Prostate gland (tissue), 2 donors: Measurements from ENCODE around the gene ALK. TPM values are rescaled to one million over a fixed set of nuclear protein-coding genes. Genes with fewer than 3 reads are reported as not detected.
A peak's percentile ranks its signal among the peaks of the same experiment; 100 is the strongest.

Experiments
- DNase-seq: peaks from one replicate; pipeline ENCODE4 v3.0.0-alpha.2; 2019; ENCODE audit warnings: low spot score
- H3K27ac ChIP-seq, 2 donors: fragments of 200-600 bp; sonication (generic); 2 replicates each; pipeline ENCODE4 v1.5.1; 2017 to 2019
- H3K27me3 ChIP-seq: fragments of 200-600 bp; sonication (generic); replicated peaks from 2 replicates; pipeline ENCODE4 v1.5.1; 2019; ENCODE audit not compliant: insufficient read depth
- H3K36me3 ChIP-seq, 2 donors: fragments of 200-600 bp; sonication (generic); 1 replicate in 1 of 2; 2 replicates in 1 of 2; pipeline versions ENCODE4 v1.5.1 to v1.8.1; 2017 to 2019
- H3K4me1 ChIP-seq: fragments of 200-600 bp; sonication (generic); replicated peaks from 2 replicates; pipeline ENCODE4 v1.5.1; 2019
- H3K4me3 ChIP-seq, 2 donors: fragments of 200-600 bp; sonication (generic); 2 replicates each; pipeline ENCODE4 v1.5.1; 2017 to 2019
- H3K9me3 ChIP-seq: fragments of 200-600 bp; sonication (generic); 2 replicates; pipeline ENCODE4 v1.5.1; 2017
- CTCF ChIP-seq, 4 experiments: fragments of 200-600 bp in 2 of 4; fragments of 450-650 bp in 2 of 4; sonication (generic) in 2 of 4; IDR thresholded peaks; 1 replicate in 3 of 4; 2 replicates in 1 of 4; pipeline ENCODE4 v1.5.1; 2016 to 2019; ENCODE audit warnings: antibody characterized with exemption in 4 of 4, mild to moderate bottlenecking in 2 of 4, moderate library complexity in 2 of 4
- POLR2A ChIP-seq: fragments of 450-650 bp; IDR thresholded peaks from one replicate; pipeline ENCODE4 v1.6.1; 2016; ENCODE audit warnings: antibody characterized with exemption, mild to moderate bottlenecking
- POLR2AphosphoS5 ChIP-seq: sonication (generic); formaldehyde crosslinking; IDR thresholded peaks from one replicate; pipeline ENCODE4 v1.6.1; 2017; ENCODE audit warnings: antibody characterized with exemption
- WGBS: methylation state at CpG from one replicate; pipeline ENCODE4 v1.1.5; 2018; 5-methylcytosine and 5-hydroxymethylcytosine counted together
- intact Hi-C: fragments of 100-400 bp; cut with DNase I; formaldehyde crosslinking; loops from one replicate; pipeline ENCODE4 v1.14.2; 2022
- total RNA-seq, 2 donors: library from RNA; depleted of rRNA; stranded (reverse); fragments of >200 nt; gene quantifications; one replicate each; pipeline ENCODE4 v1.1.0, GENCODE V29; 2016

The ALK gene
- total RNA-seq, 2 donors from 2014 or later, result 0.14 to 1.2 TPM

GRCh38 chr2:29617351-29617750, 304.0 kb downstream of the ALK start:
- DNase-seq, result no peak
- TF ChIP-seq POLR2AphosphoS5, result no peak
- TF ChIP-seq CTCF (IDR thresholded peaks at IDR 0.05), result no peak
- no peak for TF ChIP-seq POLR2A
- intact Hi-C loops, result no loop called here
- no peaks in the 10 kb centered on the region for H3K27me3 ChIP-seq
- no peaks in the 10 kb centered on the region for H3K36me3 ChIP-seq
- H3K4me3 ChIP-seq, result no peak overlapping the region
- no peaks in the 10 kb centered on the region for H3K4me1 ChIP-seq
- H3K9me3 ChIP-seq, result no peaks in the 10 kb centered on the region
- no peak overlapping the region for H3K27ac ChIP-seq
- 67% methylated on average over 3 of the region's 3 CpGs for WGBS

- Histone ChIP-seq H3K27me3 (no peaks in the 10 kb centered on the region), H3K27ac (no peak overlapping the region), H3K36me3 (no peaks in the 10 kb centered on the region), H3K4me1 (no peaks in the 10 kb centered on the region), H3K4me3 (no peak overlapping the region), H3K9me3 (no peaks in the 10 kb centered on the region)
- intact Hi-C loops, result no loop called here
- DNase-seq, result no peak
- WGBS, result 61% methylated on average over 1 of the region's 1 CpG
- TF ChIP-seq POLR2AphosphoS5 (no peak), CTCF (IDR thresholded peaks at IDR 0.05) (no peak), POLR2A (no peak)
These were observed 304.8 kb downstream of the ALK start for GRCh38 chr2:29616569-29616968.

- H3K9me3 ChIP-seq, result no peaks in the 10 kb centered on the region
- H3K36me3 ChIP-seq, result no peaks in the 10 kb centered on the region
- no peaks in the 10 kb centered on the region for H3K27me3 ChIP-seq
- H3K4me3 ChIP-seq, result no peak overlapping the region
- DNase-seq, result no peak
- no peak for TF ChIP-seq POLR2A
- no peak for TF ChIP-seq POLR2AphosphoS5
- no peak for TF ChIP-seq CTCF (IDR thresholded peaks at IDR 0.05)
- WGBS, result 86% methylated on average over 6 of the region's 6 CpGs
- no peaks in the 10 kb centered on the region for H3K4me1 ChIP-seq
- intact Hi-C loops, result no loop called here
- no peak overlapping the region for H3K27ac ChIP-seq
These were observed 305.5 kb downstream of the ALK start for GRCh38 chr2:29615841-29616240.

GRCh38 chr2:29615183-29615582, 306.2 kb downstream of the ALK start:
- intact Hi-C loops, result no loop called here
- no peaks in the 10 kb centered on the region for H3K4me1 ChIP-seq
- no peaks in the 10 kb centered on the region for H3K9me3 ChIP-seq
- TF ChIP-seq POLR2AphosphoS5, result peak; percentile 8
- no peak for TF ChIP-seq POLR2A
- no peak for DNase-seq
- H3K4me3 ChIP-seq, result no peak overlapping the region
- no peaks in the 10 kb centered on the region for H3K36me3 ChIP-seq
- no peaks in the 10 kb centered on the region for H3K27me3 ChIP-seq
- no peak overlapping the region for H3K27ac ChIP-seq
- 45% methylated on average over 5 of the region's 5 CpGs for WGBS

GRCh38 chr2:29614295-29614830, 307.0 kb downstream of the ALK start:
- Histone ChIP-seq H3K9me3 (no peaks in the 10 kb centered on the region), H3K4me3 (no peak overlapping the region), H3K27me3 (no peaks in the 10 kb centered on the region), H3K36me3 (no peaks in the 10 kb centered on the region), H3K4me1 (no peaks in the 10 kb centered on the region), H3K27ac (no peak overlapping the region)
- TF ChIP-seq CTCF (IDR thresholded peaks at IDR 0.05) (no peak), POLR2AphosphoS5 (no peak), POLR2A (no peak)
- DNase-seq, result no peak
- intact Hi-C loops, result no loop called here
- WGBS, result 92% methylated on average over 6 of the region's 6 CpGs
